AG04450 (cell line): Measurements from ENCODE around the gene NET1. TPM values are rescaled to one million over a fixed set of nuclear protein-coding genes. Genes with fewer than 3 reads are reported as not detected.
"Not testable (repeated sequence)": the region's sequence is repeated elsewhere in the genome, so short reads cannot be mapped to it uniquely, and the experiment has no call there.

ENCODE experiments used
- CTCF ChIA-PET: fragments of 300-600, 350-600 bp; formaldehyde crosslinking; extraction: SDS; loops from one replicate; lab custom pipeline; 2022; ENCODE audit warnings: antibody characterized with exemption, inconsistent platforms; lab: Charles Lee
- POLR2A ChIA-PET: fragments of 350-600 bp; formaldehyde crosslinking; extraction: SDS; loops from one replicate; lab custom pipeline; 2021; ENCODE audit warnings: antibody characterized with exemption, inconsistent platforms; lab: Yijun Ruan, JAX
- DNase-seq: peaks from one replicate; pipeline ENCODE4 v3.0.0-alpha.2; 2011; ENCODE audit warnings: low read depth, low spot score
- H3K27ac ChIP-seq: one replicate; pipeline ENCODE4 v1.5.1; 2012; ENCODE audit warnings: low read depth, low read length, control low read depth
- H3K27me3 ChIP-seq: one replicate; pipeline ENCODE4 v1.6.0; 2012; ENCODE audit warnings: low read length; ENCODE audit not compliant: control insufficient read depth, insufficient read depth
- H3K4me3 ChIP-seq: 2 replicates; pipeline ENCODE4 v1.5.1; 2011; ENCODE audit warnings: mild to moderate bottlenecking, low read depth, low read length, control low read depth
- H3K9me3 ChIP-seq: 2 replicates; pipeline ENCODE4 v1.5.1; 2012; ENCODE audit warnings: low read length; ENCODE audit not compliant: control insufficient read depth, insufficient read depth
- CTCF ChIP-seq: IDR thresholded peaks from 2 replicates; pipeline ENCODE4 v1.5.1; 2011; ENCODE audit warnings: low read depth, low read length, control low read depth, inconsistent platforms
- polyA plus RNA-seq: library from polyadenylated mRNA; depleted of rRNA; stranded (reverse); fragments of >200 nt; gene quantifications from 2 replicates; pipeline ENCODE4 v1.2.3, GENCODE V29; 2011

NET1 gene
- polyA plus RNA-seq, 1 experiment, result 46.8 TPM

- no peaks in the 10 kb centered on the region for H3K27me3 ChIP-seq
- POLR2A ChIA-PET, result no interaction called here
- CTCF ChIA-PET, result interaction anchor here (0.6 kb wide), 1 partner anchor 161 kb away, joined by 3 read pairs; no protein-coding TSS in a partner anchor
- TF ChIP-seq CTCF, result no peak
- no peak overlapping the region for H3K4me3 ChIP-seq
- DNase-seq, result no peak
- H3K9me3 ChIP-seq, result peaks cover 9% of the 10 kb centered on the region
- H3K27ac ChIP-seq, result no peak overlapping the region
Observed at GRCh38 chr10:5468262-5469106, 56.1 kb downstream of the NET1 start.

- no peak for DNase-seq
- no peak for TF ChIP-seq CTCF
- H3K4me3 ChIP-seq, result no peak overlapping the region
- POLR2A ChIA-PET, result no interaction called here
- H3K27me3 ChIP-seq, result no peaks in the 10 kb centered on the region
- peaks cover 9% of the 10 kb centered on the region for H3K9me3 ChIP-seq
- H3K27ac ChIP-seq, result no peak overlapping the region
- CTCF ChIA-PET, result interaction anchor here (0.6 kb wide), 1 partner anchor 160 kb away, joined by 3 read pairs; no protein-coding TSS in a partner anchor
Observed at GRCh38 chr10:5469353-5470061, 57.1 kb downstream of the NET1 start.

- ChIA-PET POLR2A (no interaction called here), CTCF (no interaction called here)
- H3K27ac ChIP-seq, result no peak overlapping the region
- no peak for DNase-seq
- peaks cover 9% of the 10 kb centered on the region for H3K9me3 ChIP-seq
- H3K4me3 ChIP-seq, result no peak overlapping the region
- no peak for TF ChIP-seq CTCF
- no peaks in the 10 kb centered on the region for H3K27me3 ChIP-seq
Observed at GRCh38 chr10:5470062-5470751, 57.9 kb downstream of the NET1 start.

GRCh38 chr10:5474642-5475041, 62.3 kb downstream of the NET1 start:
- H3K27ac ChIP-seq, H3K27me3 ChIP-seq, H3K9me3 ChIP-seq, DNase-seq, H3K4me3 ChIP-seq, CTCF ChIA-PET, POLR2A ChIA-PET: not testable (repeated sequence)

GRCh38 chr10:5475088-5475487, 62.7 kb downstream of the NET1 start:
- H3K27me3 ChIP-seq, H3K4me3 ChIP-seq, POLR2A ChIA-PET, DNase-seq, H3K9me3 ChIP-seq, H3K27ac ChIP-seq: not testable (repeated sequence)
- CTCF ChIA-PET, result interaction anchor here (0.6 kb wide), 1 partner anchor 42 kb away, joined by 3 read pairs; no protein-coding TSS in a partner anchor

- H3K9me3 ChIP-seq, POLR2A ChIA-PET, H3K27ac ChIP-seq, DNase-seq, H3K27me3 ChIP-seq, H3K4me3 ChIP-seq: not testable (repeated sequence)
- CTCF ChIA-PET, result interaction anchor here (0.6 to 1.4 kb wide), 2 partner anchors 41 to 147 kb away, joined by 3 to 4 read pairs; no protein-coding TSS in a partner anchor
Observed at GRCh38 chr10:5475974-5476807, 63.8 kb downstream of the NET1 start.
